ENCODE results near the gene SLC13A2. TPM values are rescaled to one million over a fixed set of nuclear protein-coding genes. Genes with fewer than 3 reads are reported as not detected.

The SLC13A2 gene
- total and polyA plus RNA-seq, 2 donors = 0.09 TPM; not detected in 1

DNA sequence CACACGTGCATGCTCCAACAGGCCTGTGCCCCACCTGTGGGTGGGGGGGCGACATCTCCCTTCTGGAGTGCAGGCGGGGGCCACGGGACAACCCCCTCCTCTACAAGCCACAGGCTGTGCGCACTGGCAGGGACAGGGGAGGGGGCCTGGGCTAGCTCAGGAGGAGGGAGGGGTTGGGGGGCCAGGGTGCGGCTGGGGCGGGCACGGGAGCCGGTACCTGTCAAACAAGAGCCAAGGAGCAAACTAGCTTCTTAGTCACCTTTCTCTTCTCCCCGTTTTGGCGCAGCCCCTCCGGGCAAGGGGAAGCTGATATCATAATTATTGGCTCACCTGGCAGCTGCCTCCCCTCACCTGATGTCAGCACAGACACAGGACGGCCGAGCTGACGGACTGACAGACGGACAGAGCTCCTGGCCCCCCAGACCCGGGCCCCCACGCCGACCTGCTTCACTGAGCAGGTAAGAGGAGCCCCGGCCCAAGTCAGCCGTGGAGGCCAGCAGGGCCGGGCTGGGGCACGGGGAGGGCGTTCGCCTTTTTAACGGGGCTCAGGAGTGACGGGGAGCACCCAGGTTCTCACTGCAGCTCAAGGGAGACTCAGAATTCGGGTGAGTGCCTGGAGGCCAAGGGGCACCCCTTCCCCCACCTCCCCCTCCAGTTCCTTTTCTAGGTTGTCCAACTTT is 32.7 kb downstream of the SLC13A2 start, which contains the start of gene FOXN1:
TSS of gene FOXN1 (plus strand) at position 363 of the 680 bp plus-strand sequence. CDS start 17,622 bp downstream, outside the sequence.
- DNase-seq (ENCODE audit: low read depth in 6 of 9, low spot score in 9 of 9) = no peak
- peaks cover 0 to 35% of the 10 kb centered on the region in 2 donors for H3K27me3 ChIP-seq (ENCODE audit: control insufficient read depth in 2 of 2, insufficient read depth in 1 of 2, low read length in 1 of 2)
- no peaks in the 10 kb centered on the region for H3K9me3 ChIP-seq (ENCODE audit: control insufficient read depth in 2 of 2, insufficient read depth in 1 of 2, low read length in 1 of 2)
- peak within 1 kb of the TSS; percentile 18 to 68 for H3K27ac ChIP-seq (ENCODE audit: low read depth in 1 of 2, low read length in 1 of 2)
- WGBS = 92% methylated on average over 28 of the region's 28 CpGs
- peak within 1 kb of the TSS in 1 of 2 donors; percentile 32 for H3K4me3 ChIP-seq (ENCODE audit: low read length in 2 of 2)
- peaks cover 0 to 7% of the 10 kb centered on the region in 2 donors for H3K4me1 ChIP-seq (ENCODE audit: control insufficient read depth in 2 of 2, insufficient read depth in 2 of 2, low read length in 2 of 2)
- no peaks in the 10 kb centered on the region for H3K36me3 ChIP-seq (ENCODE audit: control insufficient read depth in 2 of 2, insufficient read depth in 2 of 2, low read length in 1 of 2)

DNA sequence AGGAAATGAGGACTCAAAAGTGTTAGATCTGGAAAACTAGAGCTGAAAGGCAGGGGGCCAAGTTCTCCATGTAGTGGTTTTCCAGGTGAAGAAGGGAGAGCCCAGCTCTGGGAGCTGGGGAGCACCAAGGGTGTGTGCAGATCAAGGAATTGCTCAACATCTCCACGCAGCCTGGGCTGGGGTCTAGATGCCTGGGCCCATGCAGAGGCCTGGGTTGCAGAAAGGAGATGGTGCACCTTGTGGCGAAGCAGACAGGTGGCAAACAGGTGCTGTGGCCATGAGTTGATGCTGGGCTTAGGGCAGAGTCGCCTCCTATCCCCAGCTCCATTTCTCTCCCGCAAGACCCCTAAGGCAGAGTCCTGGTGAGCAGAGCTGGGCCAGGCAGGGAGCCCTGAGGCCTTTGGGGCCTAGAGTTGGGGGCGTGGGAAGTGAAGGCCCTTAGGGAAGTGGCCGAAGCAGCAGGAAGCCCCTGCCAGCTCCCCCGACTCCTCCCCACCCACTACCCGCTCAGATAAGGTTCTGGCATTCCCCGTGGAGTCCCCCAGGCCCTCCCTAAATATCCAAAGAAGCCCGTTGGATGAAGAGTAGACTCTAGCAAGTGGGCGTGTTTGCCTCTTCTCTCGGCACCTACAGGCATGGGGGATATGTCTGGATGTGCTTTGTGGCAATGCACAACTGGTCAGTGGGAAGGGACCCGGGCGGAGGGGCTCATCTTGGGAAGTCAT is 33.5 kb downstream of the SLC13A2 start:
- no peak for DNase-seq (ENCODE audit: low read depth in 6 of 9, low spot score in 9 of 9)
- H3K27me3 ChIP-seq (ENCODE audit: control insufficient read depth in 2 of 2, insufficient read depth in 1 of 2, low read length in 1 of 2) = peaks cover 0 to 40% of the 10 kb centered on the region in 2 donors
- WGBS = 94% methylated on average over 14 of the region's 14 CpGs
- H3K36me3 ChIP-seq (ENCODE audit: control insufficient read depth in 2 of 2, insufficient read depth in 2 of 2, low read length in 1 of 2) = no peaks in the 10 kb centered on the region
- peak overlapping the region in 1 of 2 donors; percentile 55 for H3K27ac ChIP-seq (ENCODE audit: low read depth in 1 of 2, low read length in 1 of 2)
- no peaks in the 10 kb centered on the region for H3K9me3 ChIP-seq (ENCODE audit: control insufficient read depth in 2 of 2, insufficient read depth in 1 of 2, low read length in 1 of 2)
- H3K4me3 ChIP-seq (ENCODE audit: low read length in 2 of 2) = peak overlapping the region in 1 of 2 donors; percentile 32
- no peaks in the 10 kb centered on the region for H3K4me1 ChIP-seq (ENCODE audit: control insufficient read depth in 2 of 2, insufficient read depth in 2 of 2, low read length in 2 of 2)

DNA sequence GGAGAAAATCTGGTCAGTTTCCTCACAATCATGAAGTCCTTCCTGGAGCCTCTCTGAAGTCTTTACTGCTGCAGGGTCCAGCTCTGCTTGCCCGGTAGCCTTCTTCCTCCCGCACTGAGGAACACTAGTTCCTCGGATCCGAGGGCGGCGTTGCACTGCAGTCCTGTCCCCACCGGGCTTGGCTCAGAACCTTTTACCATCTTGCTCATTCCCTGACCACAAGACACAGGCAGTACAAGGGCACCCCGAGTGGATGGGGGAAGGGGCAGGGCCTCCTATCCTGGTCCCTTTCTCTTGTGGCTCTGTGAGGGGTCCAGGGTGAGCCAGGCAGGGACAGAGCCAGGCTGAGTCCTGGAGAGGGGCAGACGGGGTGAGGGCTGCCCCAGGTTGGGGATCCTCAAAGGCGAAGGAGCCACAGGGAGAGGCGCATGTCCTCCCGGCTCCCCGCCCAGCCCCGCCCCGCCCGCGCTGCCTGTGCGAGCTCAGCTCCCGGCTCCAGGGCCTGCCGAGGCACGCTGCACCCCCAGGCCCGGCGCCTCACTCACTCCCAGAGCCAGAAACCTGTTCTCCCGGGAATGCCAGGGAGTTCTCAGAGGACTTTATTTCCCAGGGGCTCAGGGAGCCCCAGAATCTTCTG is 34.2 kb downstream of the SLC13A2 start:
- Histone ChIP-seq H3K36me3 (ENCODE audit: control insufficient read depth in 2 of 2, insufficient read depth in 2 of 2, low read length in 1 of 2) (no peaks in the 10 kb centered on the region), H3K4me3 (ENCODE audit: low read length in 2 of 2) (peak overlapping the region in 1 of 2 donors; percentile 32), H3K27ac (ENCODE audit: low read depth in 1 of 2, low read length in 1 of 2) (no peak overlapping the region), H3K27me3 (ENCODE audit: control insufficient read depth in 2 of 2, insufficient read depth in 1 of 2, low read length in 1 of 2) (peaks cover 0 to 42% of the 10 kb centered on the region in 2 donors), H3K4me1 (ENCODE audit: control insufficient read depth in 2 of 2, insufficient read depth in 2 of 2, low read length in 2 of 2) (no peaks in the 10 kb centered on the region), H3K9me3 (ENCODE audit: control insufficient read depth in 2 of 2, insufficient read depth in 1 of 2, low read length in 1 of 2) (no peaks in the 10 kb centered on the region)
- WGBS = 78% methylated on average over 24 of the region's 24 CpGs
- no peak for DNase-seq (ENCODE audit: low read depth in 6 of 9, low spot score in 9 of 9)

DNA sequence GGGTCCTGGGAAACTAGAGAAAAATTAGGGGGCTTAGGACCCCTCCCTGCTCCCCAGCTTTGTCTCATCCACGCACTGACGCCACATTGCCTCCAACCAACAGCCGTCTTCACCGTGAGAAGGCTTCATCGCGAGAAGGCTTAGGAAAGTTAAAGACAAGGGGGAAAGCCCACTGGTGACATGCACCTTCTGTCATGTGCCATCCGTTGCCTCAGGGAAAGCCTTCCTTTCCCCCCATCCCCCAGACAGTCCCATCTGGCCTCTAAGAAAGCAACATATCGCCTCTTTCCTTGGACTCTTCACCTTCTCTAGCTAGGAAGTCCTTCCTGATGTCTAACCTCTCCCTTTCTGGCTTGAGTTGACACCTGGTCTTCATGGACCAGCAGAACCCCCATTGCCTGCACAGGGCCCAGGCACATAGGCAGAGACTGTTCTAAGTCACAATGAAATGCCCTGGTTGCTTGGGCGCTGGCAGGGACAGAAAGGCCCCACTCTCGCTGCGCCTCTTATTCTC is 34.8 kb downstream of the SLC13A2 start:
- Histone ChIP-seq H3K27me3 (ENCODE audit: control insufficient read depth in 2 of 2, insufficient read depth in 1 of 2, low read length in 1 of 2) (peaks cover 0 to 42% of the 10 kb centered on the region in 2 donors), H3K4me3 (ENCODE audit: low read length in 2 of 2) (peak overlapping the region in 1 of 2 donors; percentile 8), H3K36me3 (ENCODE audit: control insufficient read depth in 2 of 2, insufficient read depth in 2 of 2, low read length in 1 of 2) (no peaks in the 10 kb centered on the region), H3K27ac (ENCODE audit: low read depth in 1 of 2, low read length in 1 of 2) (peak overlapping the region in 1 of 2 donors; percentile 6), H3K4me1 (ENCODE audit: control insufficient read depth in 2 of 2, insufficient read depth in 2 of 2, low read length in 2 of 2) (no peaks in the 10 kb centered on the region), H3K9me3 (ENCODE audit: control insufficient read depth in 2 of 2, insufficient read depth in 1 of 2, low read length in 1 of 2) (no peaks in the 10 kb centered on the region)
- DNase-seq (ENCODE audit: low read depth in 6 of 9, low spot score in 9 of 9) = no peak
- 81% methylated on average over 11 of the region's 11 CpGs for WGBS

DNA sequence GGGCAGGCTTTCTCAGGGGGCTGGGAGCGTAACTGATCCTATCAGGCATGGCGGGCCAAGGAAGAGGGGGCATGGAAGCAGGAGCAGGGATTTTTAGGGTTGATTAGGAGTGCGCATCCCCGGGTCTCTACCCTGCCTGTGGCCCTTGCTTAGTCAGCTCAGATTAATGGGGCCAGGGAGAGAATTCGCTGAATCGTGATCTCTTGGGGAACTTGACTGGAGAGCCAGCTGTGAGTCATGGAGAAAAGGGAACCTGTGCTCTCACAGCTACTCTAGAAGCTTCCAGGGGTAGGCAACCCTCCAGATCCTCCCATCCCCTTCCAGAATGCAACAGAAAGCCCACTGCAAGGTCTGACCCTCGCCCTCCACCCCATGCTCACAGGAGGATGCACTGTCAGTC is 36.3 kb downstream of the SLC13A2 start:
- H3K36me3 ChIP-seq (ENCODE audit: control insufficient read depth in 2 of 2, insufficient read depth in 2 of 2, low read length in 1 of 2) = no peaks in the 10 kb centered on the region
- no peak overlapping the region for H3K27ac ChIP-seq (ENCODE audit: low read depth in 1 of 2, low read length in 1 of 2)
- no peaks in the 10 kb centered on the region for H3K9me3 ChIP-seq (ENCODE audit: control insufficient read depth in 2 of 2, insufficient read depth in 1 of 2, low read length in 1 of 2)
- H3K4me1 ChIP-seq (ENCODE audit: control insufficient read depth in 2 of 2, insufficient read depth in 2 of 2, low read length in 2 of 2) = no peaks in the 10 kb centered on the region
- H3K27me3 ChIP-seq (ENCODE audit: control insufficient read depth in 2 of 2, insufficient read depth in 1 of 2, low read length in 1 of 2) = peaks cover 0 to 56% of the 10 kb centered on the region in 2 donors
- 61% methylated on average over 7 of the region's 7 CpGs for WGBS
- no peak for DNase-seq (ENCODE audit: low read depth in 6 of 9, low spot score in 9 of 9)
- H3K4me3 ChIP-seq (ENCODE audit: low read length in 2 of 2) = no peak overlapping the region

DNA sequence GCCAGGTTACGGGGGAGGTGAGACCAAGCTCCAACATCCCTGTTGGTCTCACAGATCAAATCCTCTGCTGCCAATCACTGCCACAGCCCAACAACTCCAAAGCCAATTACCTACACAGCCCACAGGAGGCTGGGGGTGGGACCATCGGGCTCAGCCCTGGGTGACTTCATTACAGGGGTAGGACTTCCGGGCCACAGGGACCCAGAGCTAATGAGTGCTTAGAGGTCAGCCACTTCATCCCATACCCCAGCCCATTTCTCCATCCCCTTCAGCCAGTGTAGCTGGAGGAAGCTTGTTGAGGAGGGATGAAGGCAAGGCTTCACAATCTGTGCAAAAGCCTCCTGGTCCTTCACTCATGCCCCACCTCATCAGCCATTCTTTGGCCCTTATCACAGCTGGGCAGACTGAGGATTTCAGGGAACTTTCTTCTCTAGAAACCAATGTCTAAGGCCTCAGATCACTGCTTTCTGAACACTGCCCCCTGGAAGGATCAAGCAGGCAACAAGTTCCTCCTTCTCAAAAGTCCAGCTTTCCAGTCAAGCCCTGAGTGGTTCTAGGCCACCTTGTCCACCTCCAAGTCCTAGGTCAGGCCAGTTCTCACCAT is 38.5 kb downstream of the SLC13A2 start:
- no peaks in the 10 kb centered on the region for H3K9me3 ChIP-seq (ENCODE audit: control insufficient read depth in 2 of 2, insufficient read depth in 1 of 2, low read length in 1 of 2)
- no peaks in the 10 kb centered on the region for H3K36me3 ChIP-seq (ENCODE audit: control insufficient read depth in 2 of 2, insufficient read depth in 2 of 2, low read length in 1 of 2)
- H3K4me1 ChIP-seq (ENCODE audit: control insufficient read depth in 2 of 2, insufficient read depth in 2 of 2, low read length in 2 of 2) = no peaks in the 10 kb centered on the region
- peaks cover 0 to 49% of the 10 kb centered on the region in 2 donors for H3K27me3 ChIP-seq (ENCODE audit: control insufficient read depth in 2 of 2, insufficient read depth in 1 of 2, low read length in 1 of 2)
- no peak overlapping the region for H3K27ac ChIP-seq (ENCODE audit: low read depth in 1 of 2, low read length in 1 of 2)
- no peak for DNase-seq (ENCODE audit: low read depth in 6 of 9, low spot score in 9 of 9)
- WGBS = 91% methylated on average over 3 of the region's 3 CpGs
- H3K4me3 ChIP-seq (ENCODE audit: low read length in 2 of 2) = no peak overlapping the region

DNA sequence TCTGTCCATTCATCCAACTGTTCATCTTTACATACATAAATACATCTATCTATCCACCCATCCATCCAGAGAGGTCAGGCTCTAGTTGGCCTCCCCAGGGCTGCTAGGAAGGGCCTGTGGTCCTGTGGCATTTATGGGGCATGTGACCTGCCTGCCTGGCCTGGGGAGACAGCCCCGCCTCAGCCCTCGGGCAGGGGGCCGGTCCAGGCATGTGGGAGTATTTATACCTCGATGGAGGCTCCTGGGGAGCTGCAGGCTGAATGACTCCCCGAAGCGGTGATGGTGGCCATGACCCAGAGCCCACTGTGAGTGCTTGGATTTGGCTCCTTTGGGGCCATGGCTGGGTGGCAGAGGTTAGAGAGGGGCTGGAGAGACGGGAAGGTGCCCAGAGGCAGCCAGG is 40.0 kb downstream of the SLC13A2 start:
- Histone ChIP-seq H3K36me3 (ENCODE audit: control insufficient read depth in 2 of 2, insufficient read depth in 2 of 2, low read length in 1 of 2) (no peaks in the 10 kb centered on the region), H3K9me3 (ENCODE audit: control insufficient read depth in 2 of 2, insufficient read depth in 1 of 2, low read length in 1 of 2) (no peaks in the 10 kb centered on the region), H3K27me3 (ENCODE audit: control insufficient read depth in 2 of 2, insufficient read depth in 1 of 2, low read length in 1 of 2) (peaks cover 0 to 34% of the 10 kb centered on the region in 2 donors), H3K4me1 (ENCODE audit: control insufficient read depth in 2 of 2, insufficient read depth in 2 of 2, low read length in 2 of 2) (peaks cover 0 to 4% of the 10 kb centered on the region in 2 donors), H3K27ac (ENCODE audit: low read depth in 1 of 2, low read length in 1 of 2) (no peak overlapping the region), H3K4me3 (ENCODE audit: low read length in 2 of 2) (no peak overlapping the region)
- WGBS = 88% methylated on average over 7 of the region's 7 CpGs
- DNase-seq (ENCODE audit: low read depth in 6 of 9, low spot score in 9 of 9) = no peak

DNA sequence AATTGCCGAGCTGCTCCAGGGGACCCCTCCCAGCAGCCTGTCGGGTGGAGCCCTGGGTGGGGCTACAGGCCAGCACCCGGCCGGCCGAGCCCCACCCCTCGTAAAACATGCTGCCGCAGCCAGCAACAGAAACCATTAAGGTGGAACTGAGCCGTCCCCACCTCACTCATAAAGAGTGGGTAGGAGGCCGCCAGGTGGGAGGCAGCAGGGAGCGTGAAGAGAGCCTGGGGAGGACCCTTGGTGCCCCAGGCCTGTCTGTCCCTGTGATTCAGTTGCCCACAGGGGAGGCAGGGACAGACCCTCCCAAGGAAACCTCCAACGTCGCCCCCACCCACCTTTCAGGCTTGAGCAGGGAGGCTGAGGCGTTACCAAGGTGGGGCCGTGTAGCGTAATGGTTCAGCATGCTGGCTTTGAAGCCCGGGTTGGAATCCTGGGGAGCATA is 41.1 kb downstream of the SLC13A2 start:
- Histone ChIP-seq H3K27me3 (ENCODE audit: control insufficient read depth in 2 of 2, insufficient read depth in 1 of 2, low read length in 1 of 2) (peaks cover 0 to 27% of the 10 kb centered on the region in 2 donors), H3K4me1 (ENCODE audit: control insufficient read depth in 2 of 2, insufficient read depth in 2 of 2, low read length in 2 of 2) (peaks cover 6 to 15% of the 10 kb centered on the region in 2 donors), H3K9me3 (ENCODE audit: control insufficient read depth in 2 of 2, insufficient read depth in 1 of 2, low read length in 1 of 2) (no peaks in the 10 kb centered on the region), H3K36me3 (ENCODE audit: control insufficient read depth in 2 of 2, insufficient read depth in 2 of 2, low read length in 1 of 2) (no peaks in the 10 kb centered on the region), H3K27ac (ENCODE audit: low read depth in 1 of 2, low read length in 1 of 2) (no peak overlapping the region), H3K4me3 (ENCODE audit: low read length in 2 of 2) (no peak overlapping the region)
- DNase-seq (ENCODE audit: low read depth in 6 of 9, low spot score in 9 of 9) = no peak
- WGBS = 88% methylated on average over 16 of the region's 16 CpGs
